H54 (cell line): ENCODE measurements around the gene CCDC107.

Source experiments
- DNase-seq: peaks from one replicate; pipeline ENCODE4 v3.0.0; 2011; ENCODE audit warnings: low spot score, mixed read lengths; ENCODE audit not compliant: insufficient read length
- FAIRE-seq: peaks from 3 replicates; lab custom pipeline; 2011; peaks lifted over from hg19 to GRCh38; lab: Jason Lieb, UNC
- POLR2A ChIP-seq: IDR thresholded peaks from 2 replicates; pipeline ENCODE4 v1.6.1; 2011; ENCODE audit warnings: low read depth, mild to moderate bottlenecking, low read length

Gene CCDC107

DNA sequence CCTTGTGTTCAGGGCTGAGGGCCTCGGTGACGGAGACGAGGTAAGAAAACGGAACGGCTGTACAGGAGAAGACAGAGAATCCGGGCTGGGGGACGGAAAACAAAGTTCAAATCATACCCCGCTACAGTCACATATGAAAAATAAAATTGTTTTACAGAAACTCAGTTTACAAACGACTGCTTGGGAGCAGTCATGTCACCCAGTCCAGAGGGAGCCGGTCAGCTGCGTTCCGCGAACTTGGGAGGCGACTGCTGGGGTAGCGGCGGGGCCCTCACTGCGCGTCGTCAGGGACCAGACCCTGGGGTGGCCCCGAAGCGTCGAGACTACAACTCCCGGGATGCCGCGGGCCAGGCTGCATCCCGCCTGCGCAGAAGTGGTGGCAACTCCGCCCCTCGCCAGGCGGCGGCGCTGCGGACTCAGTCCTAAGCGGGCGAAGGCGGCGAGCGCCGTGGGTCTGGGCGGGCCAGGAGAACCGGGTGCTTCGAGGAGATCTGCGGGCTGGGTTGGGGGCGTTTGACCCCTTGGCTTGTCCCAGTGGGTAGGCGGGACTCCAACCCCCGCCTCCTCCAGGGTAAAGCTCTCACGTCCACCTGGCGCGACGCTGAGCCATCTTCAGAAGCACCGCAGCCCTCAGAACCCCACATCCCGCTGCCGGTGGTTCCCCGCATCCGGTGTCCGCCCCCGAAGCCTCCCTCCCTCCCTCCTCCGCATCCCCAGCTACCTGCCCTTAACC is 11.4 kb upstream of the CCDC107 start:
- TF ChIP-seq POLR2A: peak; percentile 53; the same call in 1 of the 2 replicates
- DNase-seq: peak; percentile 80

DNA sequence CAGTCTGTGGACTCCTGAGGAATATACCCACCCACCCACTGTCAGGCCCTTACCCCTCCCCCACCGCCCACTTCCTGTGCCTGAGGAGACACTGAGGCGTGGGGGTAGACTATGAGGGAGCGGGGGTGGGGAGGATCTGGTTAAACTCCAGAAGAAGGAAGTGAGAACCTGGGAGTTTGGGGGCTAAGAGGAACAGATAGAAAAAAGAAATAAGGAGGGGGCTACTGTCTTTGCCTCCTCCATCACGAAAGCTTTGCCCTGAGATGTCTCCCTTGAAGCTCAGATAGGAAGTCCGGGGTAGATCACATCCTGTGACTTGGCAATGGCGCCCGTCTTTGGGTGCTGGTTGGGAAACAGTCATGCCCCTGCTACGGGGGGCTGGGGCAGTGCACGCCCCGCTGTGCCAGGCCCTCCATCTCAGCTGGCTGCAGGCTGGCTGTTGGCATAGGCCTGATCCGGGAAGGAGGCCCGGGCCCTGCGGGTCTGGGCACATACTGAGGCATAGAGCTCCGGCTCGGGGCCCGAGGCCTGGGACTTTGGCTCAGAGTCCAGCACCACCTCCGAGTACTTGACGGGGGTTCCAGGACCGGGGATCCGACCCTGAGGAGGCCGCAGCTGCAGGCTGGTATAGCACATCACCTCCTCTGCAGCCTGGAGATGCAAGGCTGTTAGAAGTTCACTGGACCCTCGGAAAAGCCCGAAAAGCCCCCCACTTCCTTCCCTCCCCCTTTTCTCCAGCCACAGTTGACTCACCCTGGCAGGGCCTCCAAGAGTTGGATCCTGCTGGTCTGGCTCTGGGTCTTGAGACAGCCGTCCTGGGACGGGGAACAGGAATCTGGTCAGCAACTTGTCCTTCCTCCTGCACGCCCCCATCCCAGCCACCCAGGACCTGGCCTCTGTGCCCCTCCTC is 8.4 kb upstream of the CCDC107 start:
- no peak for TF ChIP-seq POLR2A
- FAIRE-seq: no peak
- DNase-seq: no peak

More for the DNA sequence above, 11.4 kb upstream of the CCDC107 start:
- FAIRE-seq: no peak

GRCh38 chr9:35650341-35651158 is 7.5 kb upstream of the CCDC107 start, which contains the start of gene SIT1:
Gene SIT1 (minus strand): TSS chr9:35650931. CDS start chr9:35650853, 78 bp downstream.
- no peak for TF ChIP-seq POLR2A
- DNase-seq (no peak), FAIRE-seq (no peak)

DNA sequence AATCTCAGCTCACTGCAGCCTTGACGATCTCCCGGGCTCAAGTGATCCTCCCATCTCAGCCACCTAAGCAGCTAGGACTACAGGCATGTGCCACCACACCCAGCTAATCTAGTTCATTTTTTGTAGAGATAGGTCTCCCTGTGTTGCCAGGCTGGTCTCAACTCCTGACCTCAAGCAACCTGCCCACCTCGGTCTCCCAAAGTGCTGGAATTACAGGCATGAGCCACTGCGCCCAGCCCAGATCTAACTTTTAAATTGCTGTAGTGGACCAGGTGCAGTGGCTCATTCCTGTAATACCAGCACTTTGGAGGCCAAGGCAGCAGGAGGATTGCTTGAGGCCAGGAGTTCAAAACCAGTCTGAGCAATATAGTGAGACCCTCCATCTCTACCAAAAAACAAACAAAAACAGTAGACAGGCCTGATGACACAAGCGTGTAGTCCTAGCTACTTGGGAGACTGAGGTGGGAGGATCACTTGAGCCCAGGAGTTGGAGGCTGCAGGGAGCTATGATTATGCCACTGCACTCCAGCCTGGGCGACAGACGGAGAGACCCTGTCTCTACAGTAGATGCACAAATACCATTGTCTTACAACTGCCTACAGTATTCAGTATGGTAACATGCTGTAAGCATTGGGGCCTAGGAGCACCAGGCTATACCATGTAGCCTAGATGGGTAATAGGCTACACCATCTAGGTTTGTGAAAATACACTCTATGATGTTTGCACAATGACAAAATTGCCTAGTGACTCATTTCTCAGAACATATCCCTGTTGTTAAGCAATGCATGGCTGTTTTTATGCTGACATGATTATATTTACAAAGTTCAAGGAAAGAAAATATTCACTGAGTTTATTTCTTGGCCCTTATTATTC is 5.9 kb upstream of the CCDC107 start:
- DNase-seq (no peak), FAIRE-seq (no peak)
- no peak for TF ChIP-seq POLR2A

GRCh38 chr9:35652829-35653209 is 5.3 kb upstream of the CCDC107 start:
- no peak for DNase-seq
- no peak for TF ChIP-seq POLR2A
- no peak for FAIRE-seq

DNA sequence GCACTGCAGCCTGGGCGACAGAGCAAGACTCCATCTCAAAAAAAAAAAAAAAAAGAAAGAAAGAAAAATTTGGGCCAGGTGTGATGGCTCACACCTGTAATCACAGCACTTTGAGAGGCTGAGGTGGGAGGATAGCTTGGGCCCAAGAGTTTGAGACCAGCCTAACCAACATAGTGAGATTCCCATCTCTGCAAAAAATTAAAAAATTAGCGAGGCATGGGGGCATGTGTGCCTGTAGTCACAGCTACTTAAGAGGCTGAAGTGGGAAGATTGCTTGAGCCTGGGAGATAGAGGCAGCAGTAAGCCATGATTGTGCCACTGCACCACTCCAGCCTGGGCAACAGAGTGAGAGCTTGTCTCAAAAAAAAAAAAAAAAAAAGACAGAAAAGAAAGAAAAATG is 4.5 kb upstream of the CCDC107 start:
- no peak for TF ChIP-seq POLR2A
- DNase-seq (no peak), FAIRE-seq (no peak)

DNA sequence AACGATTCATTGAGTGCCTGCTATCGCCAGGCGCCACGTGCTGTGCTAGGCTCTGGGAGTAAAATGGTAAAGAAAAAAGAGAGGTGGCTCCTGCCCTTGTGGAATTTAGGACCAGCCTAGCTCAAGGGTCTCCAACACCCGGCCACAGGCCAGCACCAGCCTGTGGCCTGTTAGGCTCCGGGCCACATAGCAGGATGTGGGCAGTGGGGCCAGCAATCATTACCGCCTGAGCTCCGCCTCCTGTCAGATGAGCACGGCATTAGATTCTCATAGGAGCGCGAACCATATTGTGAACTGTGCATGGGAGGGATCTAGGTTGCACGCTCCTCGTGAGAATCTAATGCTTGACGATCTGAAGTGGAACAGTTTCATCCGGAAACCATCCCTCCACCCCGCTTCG is 1.7 kb upstream of the CCDC107 start:
- FAIRE-seq: no peak
- no peak for TF ChIP-seq POLR2A
- no peak for DNase-seq

- DNase-seq (no peak), FAIRE-seq (no peak)
- no peak for TF ChIP-seq POLR2A
Measured at GRCh38 chr9:35656831-35657545, 1.1 kb upstream of the CCDC107 start.

- FAIRE-seq (peak; percentile 66), DNase-seq (peak; percentile 83)
- TF ChIP-seq POLR2A: no peak
Measured at GRCh38 chr9:35657546-35658136, 451 bp upstream of the CCDC107 start, which contains the start of gene RMRP. Gene RMRP (minus strand): TSS chr9:35658019.

GRCh38 chr9:35658968-35659220 is 802 bp downstream of the CCDC107 start:
- no peak for DNase-seq
- FAIRE-seq: no peak
- no peak for TF ChIP-seq POLR2A

DNA sequence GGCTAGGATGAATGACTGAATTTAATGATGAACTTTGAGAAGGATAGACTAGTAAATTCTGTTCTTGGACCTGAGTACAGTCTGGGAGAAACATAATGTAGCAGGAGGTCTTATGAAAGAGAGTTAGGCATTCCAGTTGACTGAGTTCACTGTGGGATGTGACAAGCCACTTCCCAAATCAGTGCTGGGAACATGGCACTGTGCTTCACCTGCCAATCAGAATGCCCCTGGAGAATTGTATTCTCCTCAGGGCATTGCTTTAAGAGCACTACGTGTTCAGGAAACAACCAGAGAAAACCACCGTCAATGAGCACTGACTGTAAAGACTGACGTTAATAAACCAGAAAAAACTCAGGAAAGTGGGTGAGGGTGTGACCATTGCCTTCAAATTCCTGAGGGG is 1.2 kb downstream of the CCDC107 start:
- no peak for FAIRE-seq
- no peak for TF ChIP-seq POLR2A
- DNase-seq: no peak

DNA sequence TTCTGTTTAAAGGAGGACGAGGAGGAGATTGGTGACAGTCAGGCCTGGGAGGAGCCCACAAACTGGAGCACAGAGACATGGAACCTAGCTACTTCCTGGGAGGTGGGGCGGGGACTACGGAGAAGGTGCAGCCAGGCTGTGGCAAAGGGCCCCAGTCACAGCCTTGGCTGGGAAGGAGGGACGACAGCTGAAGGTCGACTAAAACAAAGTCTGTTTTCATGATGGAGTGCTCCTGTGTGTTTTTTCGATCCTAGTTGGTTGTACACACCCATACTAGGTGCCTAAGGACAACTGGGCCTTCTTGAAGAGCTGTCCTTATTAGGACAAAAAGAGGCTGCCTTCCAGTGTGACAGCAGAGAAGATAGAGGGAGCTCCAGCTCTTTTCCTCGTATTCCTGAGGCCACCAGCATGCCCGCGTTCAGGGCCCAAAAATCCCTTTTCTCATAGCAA is 2.9 kb downstream of the CCDC107 start:
- FAIRE-seq (no peak), DNase-seq (no peak)
- TF ChIP-seq POLR2A: no peak
